H9 (cell line): Measurements from ENCODE around the gene PCNX3. TPM values are rescaled to one million over a fixed set of nuclear protein-coding genes. Genes with fewer than 3 reads are reported as not detected.
A peak's percentile ranks its signal among the peaks of the same experiment; 100 is the strongest.

ENCODE experiments used
- DNase-seq: peaks from one replicate; pipeline ENCODE4 v3.0.0-alpha.2; 2017
- H2AFZ ChIP-seq: one replicate; pipeline ENCODE4 v1.6.1; 2013; ENCODE audit warnings: mild to moderate bottlenecking, low read length, control low read depth, moderate library complexity
- H2AK5ac ChIP-seq: 2 replicates; pipeline ENCODE4 v1.6.1; 2013; ENCODE audit warnings: low read length, control low read depth, mixed read lengths; ENCODE audit not compliant: insufficient read length
- H2BK120ac ChIP-seq: one replicate; pipeline ENCODE4 v1.6.1; 2013; ENCODE audit warnings: low read depth, mild to moderate bottlenecking, low read length, control low read depth, inconsistent platforms; ENCODE audit not compliant: poor library complexity, severe bottlenecking
- H2BK12ac ChIP-seq: 2 replicates; pipeline ENCODE4 v1.6.1; 2013; ENCODE audit warnings: low read length, control low read depth, mixed read lengths, low read depth; ENCODE audit not compliant: insufficient read length
- H2BK15ac ChIP-seq: 2 replicates; pipeline ENCODE4 v1.6.1; 2013; ENCODE audit warnings: low read depth, low read length, control low read depth
- H2BK20ac ChIP-seq: one replicate; pipeline ENCODE4 v1.6.1; 2013; ENCODE audit warnings: low read depth, mild to moderate bottlenecking, low read length, control low read depth, inconsistent platforms; ENCODE audit not compliant: poor library complexity, severe bottlenecking
- H2BK5ac ChIP-seq: 2 replicates; pipeline ENCODE4 v1.6.1; 2013; ENCODE audit warnings: low read length, control low read depth, mixed read lengths; ENCODE audit not compliant: insufficient read length
- H3K14ac ChIP-seq: 2 replicates; pipeline ENCODE4 v1.6.1; 2013; ENCODE audit warnings: low read length, control low read depth; ENCODE audit not compliant: insufficient read depth
- H3K18ac ChIP-seq: 2 replicates; pipeline ENCODE4 v1.6.1; 2013; ENCODE audit warnings: low read depth, mild to moderate bottlenecking, mixed read lengths, low read length, control low read depth; ENCODE audit not compliant: insufficient read length
- H3K23ac ChIP-seq: 2 replicates; pipeline ENCODE4 v1.6.1; 2013; ENCODE audit warnings: low read length, control low read depth, mixed read lengths, low read depth; ENCODE audit not compliant: insufficient read length
- H3K23me2 ChIP-seq: 2 replicates; pipeline ENCODE4 v1.6.1; 2013; ENCODE audit warnings: low read depth, mild to moderate bottlenecking, mixed read lengths, low read length, control low read depth; ENCODE audit not compliant: insufficient read length, poor library complexity, severe bottlenecking
- H3K27ac ChIP-seq: 2 replicates; pipeline ENCODE4 v1.5.1; 2013; ENCODE audit warnings: low read length, control low read depth, mixed read lengths, low read depth; ENCODE audit not compliant: insufficient read length
- H3K27me3 ChIP-seq: 2 replicates; pipeline ENCODE4 v1.6.1; 2013; ENCODE audit warnings: low read length, control low read depth, inconsistent platforms; ENCODE audit not compliant: insufficient read depth
- H3K4ac ChIP-seq: 2 replicates; pipeline ENCODE4 v1.6.1; 2013; ENCODE audit warnings: low read depth, mild to moderate bottlenecking, control low read depth, inconsistent platforms, low read length, moderate library complexity
- H3K4me1 ChIP-seq: 2 replicates; pipeline ENCODE4 v1.6.1; 2013; ENCODE audit warnings: low read length, control low read depth, inconsistent platforms; ENCODE audit not compliant: insufficient read depth
- H3K4me2 ChIP-seq: 2 replicates; pipeline ENCODE4 v1.6.1; 2013; ENCODE audit warnings: low read length, control low read depth, mixed read lengths; ENCODE audit not compliant: insufficient read length, insufficient read depth
- H3K56ac ChIP-seq: 2 replicates; pipeline ENCODE4 v1.6.1; 2013; ENCODE audit warnings: low read depth, mild to moderate bottlenecking, mixed read lengths, low read length, control low read depth; ENCODE audit not compliant: insufficient read length
- H3K79me1 ChIP-seq: 2 replicates; pipeline ENCODE4 v1.6.1; 2013; ENCODE audit warnings: low read depth, mild to moderate bottlenecking, moderate library complexity, low read length, control low read depth, inconsistent platforms; ENCODE audit not compliant: insufficient read depth, poor library complexity, severe bottlenecking
- H3K79me2 ChIP-seq: 2 replicates; pipeline ENCODE4 v1.6.1; 2013; ENCODE audit warnings: low read length, control low read depth, inconsistent platforms; ENCODE audit not compliant: insufficient read depth
- H3K9ac ChIP-seq: 2 replicates; pipeline ENCODE4 v1.6.1; 2013; ENCODE audit warnings: low read length, control low read depth, mixed read lengths; ENCODE audit not compliant: insufficient read length; ENCODE audit errors: extremely low read depth
- H3K9me3 ChIP-seq: one replicate; pipeline ENCODE4 v1.6.1; 2013; ENCODE audit warnings: low read depth, low read length, inconsistent platforms; ENCODE audit not compliant: control insufficient read depth
- H3T11ph ChIP-seq: one replicate; pipeline ENCODE4 v1.6.1; 2013; ENCODE audit warnings: mild to moderate bottlenecking, low read length, control low read depth, inconsistent platforms
- H4K20me1 ChIP-seq: one replicate; pipeline ENCODE4 v1.6.1; 2013; ENCODE audit not compliant: control insufficient read depth, insufficient read length, insufficient read depth
- H4K5ac ChIP-seq: 2 replicates; pipeline ENCODE4 v1.6.1; 2013; ENCODE audit warnings: low read depth, mild to moderate bottlenecking, mixed read lengths, low read length, control low read depth; ENCODE audit not compliant: insufficient read length
- H4K8ac ChIP-seq: replicated peaks from 2 replicates; pipeline ENCODE4 v1.6.1; 2013; ENCODE audit warnings: low read length, control low read depth, mixed read lengths, low read depth; ENCODE audit not compliant: insufficient read length
- H4K91ac ChIP-seq: 2 replicates; pipeline ENCODE4 v1.6.1; 2013; ENCODE audit warnings: low read depth, mild to moderate bottlenecking, moderate library complexity, mixed read lengths, low read length, control low read depth; ENCODE audit not compliant: insufficient read length
- H3K27ac Mint-ChIP-seq, 3 experiments: 2 replicates in 2 of 3; 3 replicates in 1 of 3; pipeline ENCODE4 v1.8.0; 2020 to 2021; ENCODE audit warnings: mixed read lengths in 3 of 3, mild to moderate bottlenecking in 1 of 3, moderate library complexity in 1 of 3
- H3K27me3 Mint-ChIP-seq: 2 replicates; pipeline ENCODE4 v1.8.0; 2021; ENCODE audit warnings: low read depth, mild to moderate bottlenecking, moderate library complexity, mixed read lengths
- H3K36me3 Mint-ChIP-seq, 3 experiments: 2 replicates in 2 of 3; 3 replicates in 1 of 3; pipeline ENCODE4 v1.8.0; 2020 to 2021; ENCODE audit warnings: low read depth in 3 of 3, mixed read lengths in 3 of 3; ENCODE audit not compliant: insufficient read depth in 1 of 3
- H3K4me1 Mint-ChIP-seq, 2 experiments: 2 replicates each; pipeline ENCODE4 v1.8.0; 2020; ENCODE audit warnings: mixed read lengths in 2 of 2
- H3K4me3 Mint-ChIP-seq, 2 experiments: 2 replicates in 1 of 2; 3 replicates in 1 of 2; pipeline ENCODE4 v1.8.0; 2020 to 2021; ENCODE audit warnings: mild to moderate bottlenecking in 2 of 2, mixed read lengths in 2 of 2, moderate library complexity in 1 of 2
- H3K9me3 Mint-ChIP-seq, 2 experiments: 2 replicates in 1 of 2; 3 replicates in 1 of 2; pipeline ENCODE4 v1.8.0; 2020; ENCODE audit warnings: mild to moderate bottlenecking in 2 of 2, mixed read lengths in 2 of 2, moderate library complexity in 1 of 2
- WGBS: extraction: QIAGEN DNeasy Blood & Tissue Kit; methylation state at CpG from one replicate; pipeline ENCODE4 v1.1.7; 2013; ENCODE audit warnings: missing lambda C conversion rate, low lambda C conversion rate, mixed read lengths; ENCODE audit not compliant: insufficient read length; ENCODE audit errors: extremely low coverage; 5-methylcytosine and 5-hydroxymethylcytosine counted together
- total RNA-seq: library from RNA; stranded (reverse); gene quantifications from 2 replicates; pipeline ENCODE4 v1.2.1, GENCODE V29; 2021
- TF ChIP-seq, protein P1 (sequence below): fragments of 200-600 bp; sonication (generic); conservative IDR thresholded peaks from 3 replicates; pipeline ENCODE4 v1.8.0; 2021; ENCODE audit warnings: antibody characterized with exemption, mild to moderate bottlenecking

The PCNX3 gene
- total RNA-seq, 1 experiment from 2014 or later: 50.5 TPM

DNA sequence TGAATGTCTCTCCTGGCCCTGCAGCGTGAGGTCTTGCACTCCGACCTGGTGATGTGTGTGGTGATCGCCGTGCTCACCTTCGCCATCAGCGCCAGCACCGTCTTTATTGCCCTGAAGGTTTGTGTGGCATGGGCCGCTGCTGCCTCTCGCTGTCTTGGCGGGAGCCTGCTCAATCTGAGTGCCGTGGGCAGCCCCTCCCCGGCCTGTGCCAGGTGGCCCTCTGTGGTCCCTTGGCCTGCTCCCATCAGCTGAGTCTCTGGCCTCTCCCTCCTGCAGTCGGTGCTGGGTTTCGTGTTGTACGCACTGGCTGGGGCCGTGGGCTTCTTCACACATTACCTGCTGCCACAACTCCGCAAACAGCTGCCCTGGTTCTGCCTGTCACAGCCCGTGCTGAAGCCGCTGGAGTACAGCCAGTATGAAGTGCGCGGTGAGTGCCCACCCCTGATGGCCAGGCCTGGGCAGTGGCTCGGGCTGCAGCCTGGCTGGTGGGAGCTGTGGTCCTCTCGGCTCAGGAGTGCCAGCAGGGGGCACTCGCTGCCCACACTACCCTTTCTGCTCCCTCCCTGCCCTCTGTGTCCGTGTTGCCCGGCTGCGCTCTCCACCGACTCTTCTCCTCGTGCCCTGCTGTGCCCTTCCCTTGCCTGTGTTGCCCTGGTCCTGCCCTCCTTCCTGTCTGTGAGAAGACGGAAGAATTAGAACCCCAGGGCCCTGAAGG, 10.2 kb downstream of the PCNX3 start:
- Histone ChIP-seq H2BK15ac (no peak overlapping the region), H3K4me2 (no peak overlapping the region), H2AFZ (no peak overlapping the region), H2BK12ac (no peak overlapping the region), H3K9me3 (no peaks in the 10 kb centered on the region), H3K4me1 (no peaks in the 10 kb centered on the region), H2AK5ac (no peak overlapping the region), H3K14ac (no peak overlapping the region), H3K4ac (no peak overlapping the region), H3K23ac (no peak overlapping the region), H2BK5ac (no peak overlapping the region), H3K23me2 (no peaks in the 10 kb centered on the region), H2BK120ac (no peak overlapping the region), H3K18ac (no peak overlapping the region), H3K27me3 (no peaks in the 10 kb centered on the region), H3T11ph (no peak overlapping the region), H3K79me1 (no peaks in the 10 kb centered on the region), H3K27ac (no peak overlapping the region), H4K20me1 (no peaks in the 10 kb centered on the region), H2BK20ac (no peak overlapping the region), H4K5ac (no peak overlapping the region), H3K56ac (no peak overlapping the region), H3K9ac (no peak overlapping the region), H3K79me2 (no peaks in the 10 kb centered on the region), H4K8ac (no peak overlapping the region), H4K91ac (no peak overlapping the region)
- H3K36me3 Mint-ChIP-seq: peaks cover 19 to 81% (median 73%) of the 10 kb centered on the region in 3 experiments; a peak in 6 of 7 replicates
- DNase-seq: peak; percentile 61
- H3K4me3 Mint-ChIP-seq: no peak overlapping the region
- H3K9me3 Mint-ChIP-seq: no peaks in the 10 kb centered on the region
- no peaks in the 10 kb centered on the region for H3K27me3 Mint-ChIP-seq
- WGBS: no CpG with 5 or more reads among the region's 30 CpGs
- H3K4me1 Mint-ChIP-seq: no peaks in the 10 kb centered on the region
- H3K27ac Mint-ChIP-seq: peak overlapping the region in 1 of 3 experiments; percentile 89; a peak in 1 of 7 replicates
- TF ChIP-seq, protein P1, sequence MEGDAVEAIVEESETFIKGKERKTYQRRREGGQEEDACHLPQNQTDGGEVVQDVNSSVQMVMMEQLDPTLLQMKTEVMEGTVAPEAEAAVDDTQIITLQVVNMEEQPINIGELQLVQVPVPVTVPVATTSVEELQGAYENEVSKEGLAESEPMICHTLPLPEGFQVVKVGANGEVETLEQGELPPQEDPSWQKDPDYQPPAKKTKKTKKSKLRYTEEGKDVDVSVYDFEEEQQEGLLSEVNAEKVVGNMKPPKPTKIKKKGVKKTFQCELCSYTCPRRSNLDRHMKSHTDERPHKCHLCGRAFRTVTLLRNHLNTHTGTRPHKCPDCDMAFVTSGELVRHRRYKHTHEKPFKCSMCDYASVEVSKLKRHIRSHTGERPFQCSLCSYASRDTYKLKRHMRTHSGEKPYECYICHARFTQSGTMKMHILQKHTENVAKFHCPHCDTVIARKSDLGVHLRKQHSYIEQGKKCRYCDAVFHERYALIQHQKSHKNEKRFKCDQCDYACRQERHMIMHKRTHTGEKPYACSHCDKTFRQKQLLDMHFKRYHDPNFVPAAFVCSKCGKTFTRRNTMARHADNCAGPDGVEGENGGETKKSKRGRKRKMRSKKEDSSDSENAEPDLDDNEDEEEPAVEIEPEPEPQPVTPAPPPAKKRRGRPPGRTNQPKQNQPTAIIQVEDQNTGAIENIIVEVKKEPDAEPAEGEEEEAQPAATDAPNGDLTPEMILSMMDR: peak; percentile 59
